Measurements from ENCODE around the gene GPD2.

- TF ChIP-seq POLR2AphosphoS5 (IDR thresholded peaks at IDR 0.05) (no peak), CTCF (IDR thresholded peaks at IDR 0.05; ENCODE audit: poor library complexity, severe bottlenecking) (no peak), EP300 (conservative IDR thresholded peaks at IDR 0.05; ENCODE audit: poor library complexity, severe bottlenecking) (no peak), RAD21 (conservative IDR thresholded peaks at IDR 0.05) (no peak)
These were observed 96.8 kb downstream of the GPD2 start for GRCh38 chr2:156532989-156533388.
